Ishikawa (cell line): ENCODE results near the gene LIF.
A peak's percentile ranks its signal among the peaks of the same experiment; 100 is the strongest.

Experiments
- CEBPB ChIP-seq: IDR thresholded peaks from 2 replicates; pipeline ENCODE4 v1.6.1; 2012
- CREB1 ChIP-seq: IDR thresholded peaks from 2 replicates; pipeline ENCODE4 v1.6.1; 2012; ENCODE audit warnings: low read depth
- EGR1 ChIP-seq: IDR thresholded peaks from 2 replicates; pipeline ENCODE4 v1.6.1; 2012
- EP300 ChIP-seq: IDR thresholded peaks from 2 replicates; pipeline ENCODE4 v1.6.1; 2012; ENCODE audit warnings: borderline replicate concordance
- FOXM1 ChIP-seq: IDR thresholded peaks from 2 replicates; pipeline ENCODE4 v1.6.1; 2012; ENCODE audit warnings: low read depth, borderline replicate concordance
- NFIC ChIP-seq: IDR thresholded peaks from 2 replicates; pipeline ENCODE4 v1.6.1; 2012
- RAD21 ChIP-seq: IDR thresholded peaks from 2 replicates; pipeline ENCODE4 v1.6.1; 2012; ENCODE audit warnings: low read depth
- TAF1 ChIP-seq: IDR thresholded peaks from 2 replicates; pipeline ENCODE4 v1.6.1; 2012; ENCODE audit warnings: low read depth, mild to moderate bottlenecking
- TCF12 ChIP-seq: IDR thresholded peaks from 2 replicates; pipeline ENCODE4 v1.6.1; 2012; ENCODE audit warnings: low read depth
- TEAD4 ChIP-seq: IDR thresholded peaks from 2 replicates; pipeline ENCODE4 v1.6.1; 2012
- YY1 ChIP-seq: IDR thresholded peaks from 2 replicates; pipeline ENCODE4 v1.6.1; 2012; ENCODE audit warnings: low read depth
- ZBTB7A ChIP-seq: IDR thresholded peaks from 2 replicates; pipeline ENCODE4 v1.6.1; 2012; ENCODE audit warnings: low read depth
- TF ChIP-seq, protein P1 (sequence below): IDR thresholded peaks from 2 replicates; pipeline ENCODE4 v1.6.1; 2012
- TF ChIP-seq, protein P2 (sequence below): IDR thresholded peaks from 2 replicates; pipeline ENCODE4 v1.6.1; 2012
- TF ChIP-seq, protein P3 (sequence below): IDR thresholded peaks from 2 replicates; pipeline ENCODE4 v1.6.1; 2012; ENCODE audit warnings: low read depth, mild to moderate bottlenecking

The LIF gene

DNA sequence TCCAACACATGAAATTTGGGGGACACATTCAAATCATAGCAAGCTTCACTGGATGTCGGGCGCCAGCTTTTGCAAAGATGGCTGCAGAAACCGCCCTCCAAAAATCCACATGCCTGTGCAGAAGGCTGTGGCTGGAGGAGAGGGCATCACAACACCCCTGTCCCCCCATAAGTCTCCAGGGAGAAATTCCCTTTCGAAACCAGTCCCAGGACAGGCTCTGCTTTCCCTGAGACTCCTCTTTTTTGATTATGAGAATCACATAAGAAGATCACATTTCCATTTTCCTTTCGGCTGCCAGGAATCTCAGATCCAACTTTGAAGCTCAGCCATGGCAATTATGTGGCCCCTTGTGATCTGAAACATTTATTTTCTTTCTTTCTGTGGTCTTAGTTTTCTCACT is 9.7 kb downstream of the LIF start:
- no peak for TF ChIP-seq CEBPB
- no peak for TF ChIP-seq FOXM1
- TF ChIP-seq TCF12, result no peak
- TF ChIP-seq NFIC, result no peak
- no peak for TF ChIP-seq CREB1
- no peak for TF ChIP-seq TEAD4
- TF ChIP-seq EGR1, result no peak
- no peak for TF ChIP-seq YY1
- TF ChIP-seq, protein P1, sequence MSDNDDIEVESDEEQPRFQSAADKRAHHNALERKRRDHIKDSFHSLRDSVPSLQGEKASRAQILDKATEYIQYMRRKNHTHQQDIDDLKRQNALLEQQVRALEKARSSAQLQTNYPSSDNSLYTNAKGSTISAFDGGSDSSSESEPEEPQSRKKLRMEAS, result no peak
- TF ChIP-seq, protein P2, sequence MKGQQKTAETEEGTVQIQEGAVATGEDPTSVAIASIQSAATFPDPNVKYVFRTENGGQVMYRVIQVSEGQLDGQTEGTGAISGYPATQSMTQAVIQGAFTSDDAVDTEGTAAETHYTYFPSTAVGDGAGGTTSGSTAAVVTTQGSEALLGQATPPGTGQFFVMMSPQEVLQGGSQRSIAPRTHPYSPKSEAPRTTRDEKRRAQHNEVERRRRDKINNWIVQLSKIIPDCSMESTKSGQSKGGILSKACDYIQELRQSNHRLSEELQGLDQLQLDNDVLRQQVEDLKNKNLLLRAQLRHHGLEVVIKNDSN, result no peak
- no peak for TF ChIP-seq RAD21
- no peak for TF ChIP-seq TAF1
- TF ChIP-seq ZBTB7A, result no peak
- TF ChIP-seq, protein P3, sequence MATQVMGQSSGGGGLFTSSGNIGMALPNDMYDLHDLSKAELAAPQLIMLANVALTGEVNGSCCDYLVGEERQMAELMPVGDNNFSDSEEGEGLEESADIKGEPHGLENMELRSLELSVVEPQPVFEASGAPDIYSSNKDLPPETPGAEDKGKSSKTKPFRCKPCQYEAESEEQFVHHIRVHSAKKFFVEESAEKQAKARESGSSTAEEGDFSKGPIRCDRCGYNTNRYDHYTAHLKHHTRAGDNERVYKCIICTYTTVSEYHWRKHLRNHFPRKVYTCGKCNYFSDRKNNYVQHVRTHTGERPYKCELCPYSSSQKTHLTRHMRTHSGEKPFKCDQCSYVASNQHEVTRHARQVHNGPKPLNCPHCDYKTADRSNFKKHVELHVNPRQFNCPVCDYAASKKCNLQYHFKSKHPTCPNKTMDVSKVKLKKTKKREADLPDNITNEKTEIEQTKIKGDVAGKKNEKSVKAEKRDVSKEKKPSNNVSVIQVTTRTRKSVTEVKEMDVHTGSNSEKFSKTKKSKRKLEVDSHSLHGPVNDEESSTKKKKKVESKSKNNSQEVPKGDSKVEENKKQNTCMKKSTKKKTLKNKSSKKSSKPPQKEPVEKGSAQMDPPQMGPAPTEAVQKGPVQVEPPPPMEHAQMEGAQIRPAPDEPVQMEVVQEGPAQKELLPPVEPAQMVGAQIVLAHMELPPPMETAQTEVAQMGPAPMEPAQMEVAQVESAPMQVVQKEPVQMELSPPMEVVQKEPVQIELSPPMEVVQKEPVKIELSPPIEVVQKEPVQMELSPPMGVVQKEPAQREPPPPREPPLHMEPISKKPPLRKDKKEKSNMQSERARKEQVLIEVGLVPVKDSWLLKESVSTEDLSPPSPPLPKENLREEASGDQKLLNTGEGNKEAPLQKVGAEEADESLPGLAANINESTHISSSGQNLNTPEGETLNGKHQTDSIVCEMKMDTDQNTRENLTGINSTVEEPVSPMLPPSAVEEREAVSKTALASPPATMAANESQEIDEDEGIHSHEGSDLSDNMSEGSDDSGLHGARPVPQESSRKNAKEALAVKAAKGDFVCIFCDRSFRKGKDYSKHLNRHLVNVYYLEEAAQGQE, result no peak

DNA sequence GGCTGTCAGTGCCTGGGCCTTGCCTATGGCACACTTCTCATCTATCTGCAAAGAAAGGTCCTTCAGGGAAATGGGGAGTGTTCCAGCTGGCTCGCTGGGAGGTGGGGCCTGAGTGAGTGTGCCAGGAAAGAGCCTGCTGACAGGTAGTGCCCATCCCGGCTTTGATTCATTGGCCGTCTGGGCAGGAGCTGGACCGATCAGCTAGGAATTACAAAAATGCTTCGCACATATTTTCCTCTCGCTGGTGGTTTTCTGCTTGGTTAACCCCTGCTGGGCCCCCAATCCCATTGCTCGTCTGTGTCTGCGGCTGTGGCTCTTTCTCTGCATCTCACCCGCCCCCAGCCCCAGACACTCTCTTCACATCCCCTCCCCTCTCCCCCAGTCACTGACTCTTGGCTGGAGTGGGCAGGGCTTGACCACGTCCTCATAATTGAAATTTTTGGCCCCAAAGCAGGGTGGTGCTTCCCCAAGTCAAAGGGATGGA is 10.8 kb downstream of the LIF start:
- TF ChIP-seq, protein P2, result no peak
- TF ChIP-seq RAD21 (peak; percentile 39; the same call in 1 of the 2 replicates), EP300 (peak; percentile 99), ZBTB7A (peak; percentile 99), NFIC (peak; percentile 99), FOXM1 (peak; percentile 99), EGR1 (0 out of 2 replicates have a peak, but pooled peaks have one; percentile 16), TCF12 (peak; percentile 100), TEAD4 (peak; percentile 99), CEBPB (peak; percentile 58; the same call in 1 of the 2 replicates), YY1 (peak; percentile 62), TAF1 (0 out of 2 replicates have a peak, but pooled peaks have one; percentile 25), CREB1 (peak; percentile 54; the same call in 1 of the 2 replicates)
- TF ChIP-seq, protein P3, result peak; percentile 50
- TF ChIP-seq, protein P1, result peak; percentile 72

DNA sequence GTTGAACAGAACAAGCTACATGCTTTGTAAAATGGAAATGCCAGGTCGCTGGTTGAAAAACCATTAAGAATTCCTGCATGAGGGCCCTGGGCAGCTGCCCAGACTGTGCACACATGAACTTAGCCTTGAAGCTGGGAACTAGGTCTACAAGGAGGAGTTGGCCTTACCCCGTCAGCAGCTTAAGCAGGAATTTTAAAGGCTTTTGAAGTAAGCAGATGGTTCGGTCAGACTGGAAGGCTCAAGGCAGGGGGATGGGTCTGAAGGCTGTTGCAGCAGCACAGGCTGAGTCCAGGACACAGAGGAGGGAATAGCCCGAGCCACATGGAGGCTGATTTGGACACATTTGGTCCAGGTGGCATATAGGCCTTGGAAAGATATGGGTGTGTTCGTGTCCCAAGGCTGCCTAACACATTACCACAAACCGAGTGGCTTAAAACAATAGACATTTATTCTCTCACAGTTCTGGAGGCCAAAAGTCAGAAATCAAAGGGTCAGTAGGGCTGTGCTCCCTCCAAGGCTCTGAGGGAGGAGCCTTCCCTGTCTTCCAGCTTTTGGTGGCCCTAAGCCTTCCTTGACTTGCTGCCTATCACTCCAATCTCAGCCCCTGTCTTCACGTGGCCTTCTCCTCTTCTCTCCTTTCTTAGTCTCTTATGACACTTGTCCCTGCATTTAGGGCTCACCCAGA is 11.6 kb downstream of the LIF start:
- TF ChIP-seq RAD21, result no peak
- TF ChIP-seq, protein P1, result peak; percentile 46; the same call in 1 of the 2 replicates

DNA sequence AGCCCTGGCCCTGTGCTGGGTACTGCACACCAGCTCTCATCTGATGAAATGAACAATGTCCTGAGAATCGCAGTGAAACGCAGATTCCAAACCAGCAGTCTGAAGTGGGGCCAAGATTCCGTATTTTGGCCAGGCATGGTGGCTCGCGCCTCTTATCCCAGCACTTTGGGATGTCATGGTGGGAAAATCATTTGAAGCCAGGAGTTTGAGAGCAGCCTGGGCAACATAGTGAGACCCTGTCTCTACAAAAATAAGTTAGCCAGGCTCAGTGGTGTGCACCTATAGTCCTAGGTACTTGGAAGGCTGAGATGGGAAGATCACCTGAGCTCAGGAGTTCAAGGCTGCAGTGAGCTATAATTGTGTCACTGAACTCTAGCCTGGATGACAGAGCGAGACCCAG is 13.0 kb downstream of the LIF start:
- TF ChIP-seq, protein P1, result 0 out of 2 replicates have a peak, but pooled peaks have one; percentile 37
- no peak for TF ChIP-seq RAD21
- no peak for TF ChIP-seq FOXM1

DNA sequence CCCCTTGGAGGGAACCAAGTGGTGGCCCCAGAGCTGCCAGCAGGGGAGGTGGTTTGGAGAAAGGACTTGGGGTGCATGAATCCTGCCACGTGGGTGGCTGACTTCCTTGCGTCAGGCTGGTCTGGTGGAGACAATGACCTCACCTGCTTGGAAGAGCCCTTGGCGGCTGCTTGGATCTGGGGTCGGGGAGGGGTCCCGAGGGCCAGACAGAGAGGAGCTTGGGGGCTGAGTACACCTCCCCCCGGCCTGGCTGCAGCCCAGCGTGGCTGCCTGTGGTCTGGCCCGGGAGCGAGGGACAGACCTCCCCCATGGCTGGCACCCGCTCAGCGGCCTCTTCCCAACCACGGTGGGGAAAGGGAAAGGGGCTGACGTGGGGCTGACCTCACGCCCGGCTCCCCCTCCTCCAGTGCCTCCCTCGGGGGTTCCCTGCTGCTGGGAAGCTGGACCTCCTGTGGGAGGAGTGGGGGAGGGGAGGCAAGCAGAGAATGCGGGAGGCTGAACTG is 13.8 kb downstream of the LIF start:
- TF ChIP-seq CREB1 (no peak), FOXM1 (no peak), CEBPB (no peak), RAD21 (no peak), NFIC (no peak), EGR1 (no peak), EP300 (no peak), ZBTB7A (no peak), TAF1 (no peak), TEAD4 (no peak), TCF12 (no peak), YY1 (no peak)
- TF ChIP-seq, protein P1, result no peak
- TF ChIP-seq, protein P2, result no peak
- TF ChIP-seq, protein P3, result no peak
